ENCODE results near the gene SUN5. TPM values are rescaled to one million over a fixed set of nuclear protein-coding genes. Genes with fewer than 3 reads are reported as not detected.

Gene SUN5
- total RNA-seq, 2 experiments from 2014 or later = not detected

- Mint-ChIP-seq H3K27me3 (no peaks in the 10 kb centered on the region), H3K36me3 (peaks cover 3% of the 10 kb centered on the region), H3K4me1 (peaks cover 35% of the 10 kb centered on the region), H3K4me3 (no peak overlapping the region), H3K9me3 (peaks cover 12% of the 10 kb centered on the region), H3K27ac (peak overlapping the region; percentile 6)
- DNase-seq = no peak
Measured at GRCh38 chr20:32993496-32994050, 10.7 kb downstream of the SUN5 start.

GRCh38 chr20:32991792-32992641 is 12.2 kb downstream of the SUN5 start:
- H3K27ac Mint-ChIP-seq = no peak overlapping the region
- DNase-seq = no peak
- H3K9me3 Mint-ChIP-seq = peaks cover 12% of the 10 kb centered on the region
- peaks cover 30% of the 10 kb centered on the region for H3K4me1 Mint-ChIP-seq
- peaks cover 3% of the 10 kb centered on the region for H3K36me3 Mint-ChIP-seq
- H3K4me3 Mint-ChIP-seq = no peak overlapping the region
- no peaks in the 10 kb centered on the region for H3K27me3 Mint-ChIP-seq

GRCh38 chr20:32991383-32991782 is 12.8 kb downstream of the SUN5 start:
- Mint-ChIP-seq H3K36me3 (peaks cover 3% of the 10 kb centered on the region), H3K27me3 (no peaks in the 10 kb centered on the region), H3K27ac (no peak overlapping the region), H3K9me3 (peaks cover 12% of the 10 kb centered on the region), H3K4me3 (no peak overlapping the region), H3K4me1 (peaks cover 30% of the 10 kb centered on the region)
- no peak for DNase-seq

GRCh38 chr20:32990426-32990825 is 13.8 kb downstream of the SUN5 start:
- no peak overlapping the region for H3K4me3 Mint-ChIP-seq
- no peak for DNase-seq
- H3K4me1 Mint-ChIP-seq = peaks cover 34% of the 10 kb centered on the region
- H3K27me3 Mint-ChIP-seq = no peaks in the 10 kb centered on the region
- peaks cover 3% of the 10 kb centered on the region for H3K36me3 Mint-ChIP-seq
- H3K9me3 Mint-ChIP-seq = peaks cover 9% of the 10 kb centered on the region
- H3K27ac Mint-ChIP-seq = no peak overlapping the region

GRCh38 chr20:32989507-32990283 is 14.5 kb downstream of the SUN5 start:
- peaks cover 3% of the 10 kb centered on the region for H3K9me3 Mint-ChIP-seq
- no peaks in the 10 kb centered on the region for H3K27me3 Mint-ChIP-seq
- peaks cover 34% of the 10 kb centered on the region for H3K4me1 Mint-ChIP-seq
- H3K36me3 Mint-ChIP-seq = peaks cover 1% of the 10 kb centered on the region
- no peak for DNase-seq
- no peak overlapping the region for H3K4me3 Mint-ChIP-seq
- no peak overlapping the region for H3K27ac Mint-ChIP-seq

- Mint-ChIP-seq H3K9me3 (no peaks in the 10 kb centered on the region), H3K27ac (no peak overlapping the region), H3K4me1 (peaks cover 24% of the 10 kb centered on the region), H3K4me3 (no peak overlapping the region), H3K27me3 (no peaks in the 10 kb centered on the region), H3K36me3 (no peaks in the 10 kb centered on the region)
- no peak for DNase-seq
Measured at GRCh38 chr20:32988008-32988407, 16.2 kb downstream of the SUN5 start.

- Mint-ChIP-seq H3K9me3 (no peaks in the 10 kb centered on the region), H3K27ac (no peak overlapping the region), H3K36me3 (no peaks in the 10 kb centered on the region), H3K4me1 (peaks cover 18% of the 10 kb centered on the region), H3K4me3 (no peak overlapping the region), H3K27me3 (no peaks in the 10 kb centered on the region)
- DNase-seq = no peak
Measured at GRCh38 chr20:32987044-32987825, 17.0 kb downstream of the SUN5 start.

GRCh38 chr20:32986331-32986966 is 17.8 kb downstream of the SUN5 start:
- H3K4me1 Mint-ChIP-seq = peaks cover 10% of the 10 kb centered on the region
- DNase-seq = no peak
- H3K27ac Mint-ChIP-seq = no peak overlapping the region
- no peak overlapping the region for H3K4me3 Mint-ChIP-seq
- no peaks in the 10 kb centered on the region for H3K27me3 Mint-ChIP-seq
- no peaks in the 10 kb centered on the region for H3K36me3 Mint-ChIP-seq
- H3K9me3 Mint-ChIP-seq = no peaks in the 10 kb centered on the region

GRCh38 chr20:32985596-32985995 is 18.6 kb downstream of the SUN5 start:
- no peak overlapping the region for H3K27ac Mint-ChIP-seq
- peaks cover 3% of the 10 kb centered on the region for H3K4me1 Mint-ChIP-seq

GRCh38 chr20:32984631-32985354 is 19.4 kb downstream of the SUN5 start:
- Mint-ChIP-seq H3K4me3 (no peak overlapping the region), H3K27ac (no peak overlapping the region), H3K9me3 (no peaks in the 10 kb centered on the region), H3K4me1 (peaks cover 3% of the 10 kb centered on the region), H3K27me3 (no peaks in the 10 kb centered on the region), H3K36me3 (no peaks in the 10 kb centered on the region)
- no peak for DNase-seq

More at GRCh38 chr20:32985596-32985995, 18.6 kb downstream of the SUN5 start:
- H3K36me3 Mint-ChIP-seq = no peaks in the 10 kb centered on the region
- no peak for DNase-seq
- no peaks in the 10 kb centered on the region for H3K9me3 Mint-ChIP-seq
- no peak overlapping the region for H3K4me3 Mint-ChIP-seq
- H3K27me3 Mint-ChIP-seq = no peaks in the 10 kb centered on the region

- no peaks in the 10 kb centered on the region for H3K27me3 Mint-ChIP-seq
- H3K9me3 Mint-ChIP-seq = no peaks in the 10 kb centered on the region
- no peak for DNase-seq
- no peak overlapping the region for H3K27ac Mint-ChIP-seq
- H3K36me3 Mint-ChIP-seq = no peaks in the 10 kb centered on the region
- no peak overlapping the region for H3K4me3 Mint-ChIP-seq
- peaks cover 3% of the 10 kb centered on the region for H3K4me1 Mint-ChIP-seq
Measured at GRCh38 chr20:32984196-32984595, 20.0 kb downstream of the SUN5 start.

- Mint-ChIP-seq H3K4me1 (peaks cover 3% of the 10 kb centered on the region), H3K27ac (no peak overlapping the region), H3K9me3 (no peaks in the 10 kb centered on the region), H3K36me3 (no peaks in the 10 kb centered on the region), H3K27me3 (no peaks in the 10 kb centered on the region), H3K4me3 (no peak overlapping the region)
- DNase-seq = no peak
Measured at GRCh38 chr20:32983459-32984112, 20.6 kb downstream of the SUN5 start.

GRCh38 chr20:32982617-32983458 is 21.4 kb downstream of the SUN5 start:
- Mint-ChIP-seq H3K36me3 (no peaks in the 10 kb centered on the region), H3K27ac (no peak overlapping the region), H3K4me1 (peaks cover 6% of the 10 kb centered on the region), H3K4me3 (no peak overlapping the region), H3K27me3 (no peaks in the 10 kb centered on the region), H3K9me3 (no peaks in the 10 kb centered on the region)
- no peak for DNase-seq

All from activated naive CD8-positive, alpha-beta T cell treated with anti-CD3 and anti-CD28 coated beads for 36 hours (primary cell).